Right lobe of liver (tissue), 4 donors: ENCODE results near the gene GRK6.

ENCODE experiments used
- POLR2A ChIP-seq: fragments of 450-650 bp; IDR thresholded peaks from one replicate; pipeline ENCODE4 v1.6.1; 2017; ENCODE audit warnings: antibody characterized with exemption, mild to moderate bottlenecking
- TF ChIP-seq, protein P1 (sequence below), 4 donors: fragments of 200-600 bp in 3 of 4; fragments of 450-650 bp in 1 of 4; IDR thresholded peaks; one replicate each; pipeline versions ENCODE4 v1.5.1 to v1.8.0; 2016 to 2022; ENCODE audit warnings: antibody characterized with exemption in 4 of 4, mild to moderate bottlenecking in 2 of 4
- donor health status: DM: no; HTN: no; CAD: no.
- donor health status: DM: no; HTN: no; CAD: no.
- donor health status: DM: no; HTN: yes; CAD: no.

DNA sequence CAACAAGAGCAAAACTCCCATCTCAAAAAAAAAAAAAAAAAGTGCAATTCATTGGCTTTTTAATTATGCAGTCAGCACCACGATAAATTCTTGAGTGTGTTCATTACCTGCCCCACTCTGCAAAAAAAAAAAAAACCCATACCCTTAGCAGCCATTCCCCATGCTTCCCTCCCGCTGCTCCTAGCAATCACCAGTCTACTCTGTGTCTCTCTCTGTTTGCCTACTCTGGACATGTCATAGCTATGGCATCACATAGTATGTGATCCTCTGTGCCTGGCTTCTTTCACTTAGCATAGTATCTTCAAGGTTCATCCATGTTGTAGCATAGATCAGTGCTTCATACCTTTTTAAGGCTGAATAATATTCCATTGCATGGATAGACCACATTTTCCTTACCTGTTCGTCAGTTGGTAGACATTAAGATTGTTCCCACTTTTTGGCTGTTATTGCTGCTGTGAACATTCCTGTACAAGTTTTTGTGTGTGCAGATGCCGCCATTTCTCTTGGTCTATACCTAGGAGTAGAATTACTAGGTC is 13.1 kb downstream of the GRK6 start:
- TF ChIP-seq, protein P1, sequence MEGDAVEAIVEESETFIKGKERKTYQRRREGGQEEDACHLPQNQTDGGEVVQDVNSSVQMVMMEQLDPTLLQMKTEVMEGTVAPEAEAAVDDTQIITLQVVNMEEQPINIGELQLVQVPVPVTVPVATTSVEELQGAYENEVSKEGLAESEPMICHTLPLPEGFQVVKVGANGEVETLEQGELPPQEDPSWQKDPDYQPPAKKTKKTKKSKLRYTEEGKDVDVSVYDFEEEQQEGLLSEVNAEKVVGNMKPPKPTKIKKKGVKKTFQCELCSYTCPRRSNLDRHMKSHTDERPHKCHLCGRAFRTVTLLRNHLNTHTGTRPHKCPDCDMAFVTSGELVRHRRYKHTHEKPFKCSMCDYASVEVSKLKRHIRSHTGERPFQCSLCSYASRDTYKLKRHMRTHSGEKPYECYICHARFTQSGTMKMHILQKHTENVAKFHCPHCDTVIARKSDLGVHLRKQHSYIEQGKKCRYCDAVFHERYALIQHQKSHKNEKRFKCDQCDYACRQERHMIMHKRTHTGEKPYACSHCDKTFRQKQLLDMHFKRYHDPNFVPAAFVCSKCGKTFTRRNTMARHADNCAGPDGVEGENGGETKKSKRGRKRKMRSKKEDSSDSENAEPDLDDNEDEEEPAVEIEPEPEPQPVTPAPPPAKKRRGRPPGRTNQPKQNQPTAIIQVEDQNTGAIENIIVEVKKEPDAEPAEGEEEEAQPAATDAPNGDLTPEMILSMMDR (IDR thresholded peaks at IDR 0.05) = no peak
- TF ChIP-seq POLR2A = no peak
